GM12878 (cell line): ENCODE measurements around the gene ATP6V0A4. TPM values are rescaled to one million over a fixed set of nuclear protein-coding genes. Genes with fewer than 3 reads are reported as not detected.

ENCODE experiments used
- ATAC-seq: fragments of 200-7000 bp; cut with Tn5 transposase; 3 replicates; pipeline ENCODE4 v1.9.1; 2020; ENCODE audit warnings: mild to moderate bottlenecking, moderate library complexity
- BruUV-seq: library from RNA; stranded (reverse); fragments of 400-500 nt; replicated peaks from 2 replicates; lab custom pipeline; 2021; lab: Mats Ljungman, UMichigan
- CTCF ChIA-PET: fragments of 300-600 bp; sonication (Branson Sonifier 250); formaldehyde crosslinking; extraction: SDS; loops from one replicate; lab custom pipeline; 2021; ENCODE audit warnings: inconsistent platforms; lab: Yijun Ruan, JAX
- POLR2A ChIA-PET: fragments of 350-600 bp; formaldehyde crosslinking; extraction: SDS; loops from one replicate; lab custom pipeline; 2021; ENCODE audit warnings: inconsistent platforms; lab: Charles Lee
- RAD21 ChIA-PET: fragments of 300-600 bp; sonication (Branson Sonifier 250); formaldehyde crosslinking; loops from one replicate; lab custom pipeline; 2023; ENCODE audit warnings: antibody characterized with exemption; ENCODE audit not compliant: unreplicated experiment; lab: Charles Lee
- SMC1A ChIA-PET: fragments of 300-600 bp; sonication (Branson Sonifier 250); formaldehyde crosslinking; loops from one replicate; lab custom pipeline; 2023; ENCODE audit not compliant: unreplicated experiment, uncharacterized antibody; lab: Charles Lee
- DNase-seq: peaks from one replicate; pipeline ENCODE4 v3.0.0-alpha.2; 2011; ENCODE audit warnings: low read depth, low spot score
- FAIRE-seq: peaks from 3 replicates; lab custom pipeline; 2011; peaks lifted over from hg19 to GRCh38; lab: Jason Lieb, UNC
- H2AFZ ChIP-seq: 2 replicates; pipeline ENCODE4 v1.6.0; 2011; ENCODE audit warnings: low read depth, low read length, control low read depth; ENCODE audit not compliant: control insufficient read depth
- H3K27ac ChIP-seq: 2 replicates; pipeline ENCODE4 v1.5.1; 2011; ENCODE audit warnings: control low read depth; ENCODE audit not compliant: control insufficient read depth, insufficient read depth
- H3K27me3 ChIP-seq, 2 experiments: replicated peaks in 1 of 2; 2 replicates each; pipeline versions ENCODE4 v1.6.0 to v1.6.1; 2011; ENCODE audit warnings: low read length in 1 of 2; ENCODE audit not compliant: control insufficient read depth in 2 of 2, insufficient read depth in 2 of 2
- H3K36me3 ChIP-seq, 2 experiments: 2 replicates each; pipeline ENCODE4 v1.5.1; 2011; ENCODE audit warnings: low read length in 1 of 2; ENCODE audit not compliant: control insufficient read depth in 2 of 2, insufficient read depth in 2 of 2
- H3K4me1 ChIP-seq: 2 replicates; pipeline ENCODE4 v1.6.1; 2011; ENCODE audit warnings: mild to moderate bottlenecking, low read length, moderate library complexity, mixed read lengths; ENCODE audit not compliant: control insufficient read depth, insufficient read depth
- H3K4me2 ChIP-seq: 2 replicates; pipeline ENCODE4 v1.6.0; 2011; ENCODE audit warnings: control low read depth; ENCODE audit not compliant: control insufficient read depth, insufficient read depth
- H3K4me3 ChIP-seq: fragments of 200-600 bp; sonication (generic); 2 replicates; pipeline ENCODE4 v1.5.1; 2016
- H3K79me2 ChIP-seq: 2 replicates; pipeline ENCODE4 v1.6.0; 2011; ENCODE audit warnings: low read length; ENCODE audit not compliant: control insufficient read depth, insufficient read depth
- H3K9ac ChIP-seq: 2 replicates; pipeline ENCODE4 v1.8.0; 2011; ENCODE audit warnings: low read length, control low read depth, mixed read lengths; ENCODE audit not compliant: control insufficient read depth, insufficient read depth
- H3K9me3 ChIP-seq: replicated peaks from 3 replicates; pipeline ENCODE4 v1.5.1; 2011; ENCODE audit warnings: mild to moderate bottlenecking, low read length; ENCODE audit not compliant: control insufficient read depth, insufficient read depth
- H4K20me1 ChIP-seq: 2 replicates; pipeline ENCODE4 v1.6.0; 2011; ENCODE audit not compliant: control insufficient read depth, insufficient read depth
- CBFB ChIP-seq: IDR thresholded peaks from 2 replicates; pipeline ENCODE4 v1.6.1; 2016; ENCODE audit warnings: antibody characterized with exemption, low read depth
- CBX3 ChIP-seq: fragments of 200-600 bp; sonication (generic); IDR thresholded peaks from 2 replicates; pipeline ENCODE4 v1.6.1; 2016; ENCODE audit warnings: low read depth, borderline replicate concordance
- CHD2 ChIP-seq: IDR thresholded peaks from 2 replicates; pipeline ENCODE4 v1.6.1; 2011; ENCODE audit warnings: low read depth, low read length, improper control_type of control experiment, borderline replicate concordance
- CREM ChIP-seq: IDR thresholded peaks from 2 replicates; pipeline ENCODE4 v1.6.1; 2014; ENCODE audit warnings: antibody characterized with exemption, low read depth
- DPF2 ChIP-seq: fragments of 450-650 bp; IDR thresholded peaks from 2 replicates; pipeline ENCODE4 v1.6.1; 2017; ENCODE audit warnings: mild to moderate bottlenecking
- ETV6 ChIP-seq, 2 experiments: fragments of 450-650 bp in 1 of 2; IDR thresholded peaks in 1 of 2; conservative IDR thresholded peaks in 1 of 2; 2 replicates each; pipeline ENCODE4 v1.6.1; 2014; ENCODE audit warnings: antibody characterized with exemption in 1 of 2, borderline replicate concordance in 1 of 2, low read depth in 1 of 2, mild to moderate bottlenecking in 1 of 2, moderate library complexity in 1 of 2
- GABPA ChIP-seq: IDR thresholded peaks from 2 replicates; pipeline ENCODE4 v1.6.1; 2014; ENCODE audit warnings: antibody characterized with exemption, low read depth, mild to moderate bottlenecking, inconsistent platforms
- IKZF2 ChIP-seq, 2 experiments: fragments of 450-650 bp; IDR thresholded peaks; 2 replicates each; pipeline ENCODE4 v1.6.1; 2017; ENCODE audit warnings: mild to moderate bottlenecking in 2 of 2, moderate library complexity in 2 of 2
- JUNB ChIP-seq: IDR thresholded peaks from 2 replicates; pipeline ENCODE4 v1.6.1; 2016; ENCODE audit warnings: antibody characterized with exemption, mild to moderate bottlenecking
- KAT2A ChIP-seq: conservative IDR thresholded peaks from 2 replicates; pipeline ENCODE4 v1.6.1; 2011; ENCODE audit warnings: low read depth, low read length; ENCODE audit not compliant: control insufficient read depth
- NFXL1 ChIP-seq: fragments of 450-650 bp; IDR thresholded peaks from 2 replicates; pipeline ENCODE4 v1.6.1; 2017; ENCODE audit warnings: antibody characterized with exemption, mild to moderate bottlenecking, borderline replicate concordance
- POLR2AphosphoS5 ChIP-seq: IDR thresholded peaks from 2 replicates; pipeline ENCODE4 v1.6.1; 2011; ENCODE audit warnings: mild to moderate bottlenecking, low read length, inconsistent platforms
- SIX5 ChIP-seq: IDR thresholded peaks from 2 replicates; pipeline ENCODE4 v1.6.1; 2011; ENCODE audit warnings: mild to moderate bottlenecking, low read depth, low read length, moderate library complexity; ENCODE audit not compliant: severe bottlenecking
- SMAD1 ChIP-seq: fragments of 450-650 bp; IDR thresholded peaks from 2 replicates; pipeline ENCODE4 v1.6.1; 2018; ENCODE audit warnings: mild to moderate bottlenecking, low read depth; ENCODE audit not compliant: partially characterized antibody
- STAT1 ChIP-seq: fragments of 450-650 bp; conservative IDR thresholded peaks from 2 replicates; pipeline ENCODE4 v1.6.1; 2014; ENCODE audit warnings: antibody characterized with exemption, mild to moderate bottlenecking
- TCF3 ChIP-seq: IDR thresholded peaks from 2 replicates; pipeline ENCODE4 v1.6.1; 2012; ENCODE audit warnings: low read depth, mild to moderate bottlenecking, low read length, borderline replicate concordance; ENCODE audit not compliant: insufficient read depth
- WGBS: methylation state at CpG from one replicate; pipeline ENCODE4 v1.1.6; 2016; ENCODE audit warnings: low lambda C conversion rate; ENCODE audit not compliant: insufficient replicate concordance, insufficient coverage; ENCODE audit errors: missing lambda C conversion rate; 5-methylcytosine and 5-hydroxymethylcytosine counted together
- in situ Hi-C: fragments of 300-500 bp; cut with MboI; formaldehyde crosslinking; loops from 9 replicates; pipeline ENCODE4 v1.14.3; 2018; ENCODE audit warnings: mixed read lengths
- intact Hi-C: fragments of 100-400 bp; cut with micrococcal nuclease; formaldehyde crosslinking; loops from one replicate; pipeline ENCODE4 v1.14.2; 2022; ENCODE audit not compliant: unreplicated experiment
- polyA plus RNA-seq, 11 experiments: library from polyadenylated mRNA; depleted of rRNA in 4 of 11; unstranded in 6 of 11; stranded (reverse) in 5 of 11; fragments of >200 nt; fragmentation: Nextera tagmentation in 4 of 11; fragmentation: Illumina TruSeq in 1 of 11; extraction: Ambion mirVana in 4 of 11; extraction: Trizol in 1 of 11; gene quantifications; 1 replicate in 1 of 11; 2 replicates in 10 of 11; pipeline versions ENCODE4 v1.2.1 to v1.2.3, GENCODE V29; 2011 to 2016; ENCODE audit warnings: inconsistent platforms in 2 of 11, missing spikeins in 2 of 11, low read depth in 1 of 11
- total RNA-seq, 4 experiments: library from RNA; depleted of rRNA in 3 of 4; stranded (reverse); fragments of >200 nt in 3 of 4; fragmentation: Illumina TruSeq in 1 of 4; extraction: Trizol in 1 of 4; gene quantifications; 2 replicates each; pipeline versions ENCODE4 v1.2.1 to v1.2.3, GENCODE V29; 2013 to 2021
- TF ChIP-seq, protein P1 (sequence below): IDR thresholded peaks from 2 replicates; pipeline ENCODE4 v1.6.1; 2012; ENCODE audit warnings: mild to moderate bottlenecking, low read depth, low read length
- TF ChIP-seq, protein P2 (sequence below): fragments of 450-650 bp; IDR thresholded peaks from 2 replicates; pipeline ENCODE4 v1.6.1; 2018; ENCODE audit warnings: borderline replicate concordance, mild to moderate bottlenecking; ENCODE audit not compliant: partially characterized antibody
- TF ChIP-seq, protein P3 (sequence below): IDR thresholded peaks from 2 replicates; pipeline ENCODE4 v1.6.1; 2012; ENCODE audit warnings: low read depth, low read length, improper control_type of control experiment
- TF ChIP-seq, protein P4 (sequence below): IDR thresholded peaks from 2 replicates; pipeline ENCODE4 v1.6.1; 2011; ENCODE audit warnings: low read depth, low read length, improper control_type of control experiment, borderline replicate concordance

The ATP6V0A4 gene
- total and polyA plus RNA-seq, 10 of the 15 experiments (the other 5 are each of a cell fraction or from before 2014, with no cell fraction given) = not detected

DNA sequence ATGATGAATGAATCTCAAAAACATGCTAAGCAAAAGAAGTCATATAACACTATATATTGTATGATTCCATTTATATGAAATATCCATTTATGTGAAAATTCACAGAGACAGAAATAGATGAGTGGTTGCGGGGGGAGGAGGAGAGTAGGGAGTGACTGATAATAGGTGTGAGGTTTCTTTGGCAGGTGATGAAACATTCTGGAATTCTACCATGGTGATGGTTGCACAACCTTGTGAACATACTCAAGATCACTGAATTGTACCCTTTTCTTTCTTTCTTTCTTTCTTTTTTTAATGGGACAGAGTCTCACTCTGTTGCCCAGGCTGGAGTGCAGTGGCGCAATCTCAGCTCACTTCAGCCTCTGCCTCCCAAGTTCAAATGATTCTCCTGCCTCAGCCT is 107.5 kb downstream of the ATP6V0A4 start:
- Histone ChIP-seq H3K4me3 (no peak overlapping the region), H3K27me3 (no peaks in the 10 kb centered on the region), H3K9ac (no peak overlapping the region), H3K4me1 (no peaks in the 10 kb centered on the region), H4K20me1 (no peaks in the 10 kb centered on the region), H3K79me2 (no peaks in the 10 kb centered on the region), H3K4me2 (no peak overlapping the region), H3K9me3 (no peaks in the 10 kb centered on the region; the same call in 2 of the 3 replicates), H3K27ac (no peak overlapping the region), H3K36me3 (no peaks in the 10 kb centered on the region), H2AFZ (no peak overlapping the region)
- RAD21 ChIA-PET = no interaction called here
- BruUV-seq = no TSS peak
- no peak for TF ChIP-seq CREM
- TF ChIP-seq TCF3 = no peak
- no peak for TF ChIP-seq ETV6 (conservative IDR thresholded peaks at IDR 0.05 in 1 of 2, IDR thresholded peaks at IDR 0.05 in 1 of 2; ENCODE audit: borderline replicate concordance in 1 of 2, low read depth in 1 of 2)
- TF ChIP-seq IKZF2 (IDR thresholded peaks at IDR 0.05) = no peak
- TF ChIP-seq CBX3 = no peak
- TF ChIP-seq SIX5 = no peak
- no peak for TF ChIP-seq KAT2A
- no peak for TF ChIP-seq CHD2
- TF ChIP-seq, protein P1, sequence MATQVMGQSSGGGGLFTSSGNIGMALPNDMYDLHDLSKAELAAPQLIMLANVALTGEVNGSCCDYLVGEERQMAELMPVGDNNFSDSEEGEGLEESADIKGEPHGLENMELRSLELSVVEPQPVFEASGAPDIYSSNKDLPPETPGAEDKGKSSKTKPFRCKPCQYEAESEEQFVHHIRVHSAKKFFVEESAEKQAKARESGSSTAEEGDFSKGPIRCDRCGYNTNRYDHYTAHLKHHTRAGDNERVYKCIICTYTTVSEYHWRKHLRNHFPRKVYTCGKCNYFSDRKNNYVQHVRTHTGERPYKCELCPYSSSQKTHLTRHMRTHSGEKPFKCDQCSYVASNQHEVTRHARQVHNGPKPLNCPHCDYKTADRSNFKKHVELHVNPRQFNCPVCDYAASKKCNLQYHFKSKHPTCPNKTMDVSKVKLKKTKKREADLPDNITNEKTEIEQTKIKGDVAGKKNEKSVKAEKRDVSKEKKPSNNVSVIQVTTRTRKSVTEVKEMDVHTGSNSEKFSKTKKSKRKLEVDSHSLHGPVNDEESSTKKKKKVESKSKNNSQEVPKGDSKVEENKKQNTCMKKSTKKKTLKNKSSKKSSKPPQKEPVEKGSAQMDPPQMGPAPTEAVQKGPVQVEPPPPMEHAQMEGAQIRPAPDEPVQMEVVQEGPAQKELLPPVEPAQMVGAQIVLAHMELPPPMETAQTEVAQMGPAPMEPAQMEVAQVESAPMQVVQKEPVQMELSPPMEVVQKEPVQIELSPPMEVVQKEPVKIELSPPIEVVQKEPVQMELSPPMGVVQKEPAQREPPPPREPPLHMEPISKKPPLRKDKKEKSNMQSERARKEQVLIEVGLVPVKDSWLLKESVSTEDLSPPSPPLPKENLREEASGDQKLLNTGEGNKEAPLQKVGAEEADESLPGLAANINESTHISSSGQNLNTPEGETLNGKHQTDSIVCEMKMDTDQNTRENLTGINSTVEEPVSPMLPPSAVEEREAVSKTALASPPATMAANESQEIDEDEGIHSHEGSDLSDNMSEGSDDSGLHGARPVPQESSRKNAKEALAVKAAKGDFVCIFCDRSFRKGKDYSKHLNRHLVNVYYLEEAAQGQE = no peak
- TF ChIP-seq CBFB = no peak
- TF ChIP-seq DPF2 = no peak
- TF ChIP-seq POLR2AphosphoS5 = no peak
- TF ChIP-seq JUNB = no peak
- TF ChIP-seq, protein P2, sequence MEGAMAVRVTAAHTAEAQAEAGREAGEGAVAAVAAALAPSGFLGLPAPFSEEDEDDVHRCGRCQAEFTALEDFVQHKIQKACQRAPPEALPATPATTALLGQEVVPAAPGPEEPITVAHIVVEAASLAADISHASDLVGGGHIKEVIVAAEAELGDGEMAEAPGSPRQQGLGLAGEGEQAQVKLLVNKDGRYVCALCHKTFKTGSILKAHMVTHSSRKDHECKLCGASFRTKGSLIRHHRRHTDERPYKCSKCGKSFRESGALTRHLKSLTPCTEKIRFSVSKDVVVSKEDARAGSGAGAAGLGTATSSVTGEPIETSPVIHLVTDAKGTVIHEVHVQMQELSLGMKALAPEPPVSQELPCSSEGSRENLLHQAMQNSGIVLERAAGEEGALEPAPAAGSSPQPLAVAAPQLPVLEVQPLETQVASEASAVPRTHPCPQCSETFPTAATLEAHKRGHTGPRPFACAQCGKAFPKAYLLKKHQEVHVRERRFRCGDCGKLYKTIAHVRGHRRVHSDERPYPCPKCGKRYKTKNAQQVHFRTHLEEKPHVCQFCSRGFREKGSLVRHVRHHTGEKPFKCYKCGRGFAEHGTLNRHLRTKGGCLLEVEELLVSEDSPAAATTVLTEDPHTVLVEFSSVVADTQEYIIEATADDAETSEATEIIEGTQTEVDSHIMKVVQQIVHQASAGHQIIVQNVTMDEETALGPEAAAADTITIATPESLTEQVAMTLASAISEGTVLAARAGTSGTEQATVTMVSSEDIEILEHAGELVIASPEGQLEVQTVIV = no peak
- no peak for TF ChIP-seq GABPA
- TF ChIP-seq, protein P3, sequence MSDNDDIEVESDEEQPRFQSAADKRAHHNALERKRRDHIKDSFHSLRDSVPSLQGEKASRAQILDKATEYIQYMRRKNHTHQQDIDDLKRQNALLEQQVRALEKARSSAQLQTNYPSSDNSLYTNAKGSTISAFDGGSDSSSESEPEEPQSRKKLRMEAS = no peak
- no peak for TF ChIP-seq NFXL1
- no peak for TF ChIP-seq STAT1
- TF ChIP-seq, protein P4, sequence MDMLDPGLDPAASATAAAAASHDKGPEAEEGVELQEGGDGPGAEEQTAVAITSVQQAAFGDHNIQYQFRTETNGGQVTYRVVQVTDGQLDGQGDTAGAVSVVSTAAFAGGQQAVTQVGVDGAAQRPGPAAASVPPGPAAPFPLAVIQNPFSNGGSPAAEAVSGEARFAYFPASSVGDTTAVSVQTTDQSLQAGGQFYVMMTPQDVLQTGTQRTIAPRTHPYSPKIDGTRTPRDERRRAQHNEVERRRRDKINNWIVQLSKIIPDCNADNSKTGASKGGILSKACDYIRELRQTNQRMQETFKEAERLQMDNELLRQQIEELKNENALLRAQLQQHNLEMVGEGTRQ = no peak
- TF ChIP-seq SMAD1 = no peak
- CTCF ChIA-PET = no interaction called here
- ATAC-seq (no peak), DNase-seq (no peak), FAIRE-seq (no peak)
- intact Hi-C loops (no loop called here), in situ Hi-C loops (no loop called here)
- SMC1A ChIA-PET = no interaction called here
- POLR2A ChIA-PET = no interaction called here
- 53% methylated on average over 2 of the region's 2 CpGs for WGBS
